NCI-H187 treated with DMSO at 0.1 percent for 48 hours (cell line): ENCODE measurements around the gene EVC2.
"Not testable (repeated sequence)": the region's sequence is repeated elsewhere in the genome, so short reads cannot be mapped to it uniquely, and the experiment has no call there.

Experiments used
- DNase-seq: peaks from one replicate; lab custom pipeline; 2025; lab: John Stamatoyannopoulos, UW

EVC2 gene

GRCh38 chr4:5746829-5747737 lies 38.7 kb upstream of the EVC2 start:
- DNase-seq = no peak

GRCh38 chr4:5746250-5746649 lies 37.9 kb upstream of the EVC2 start:
- DNase-seq = no peak

- no peak for DNase-seq
Observed at GRCh38 chr4:5742968-5743367, 34.6 kb upstream of the EVC2 start.

- no peak for DNase-seq
Observed at GRCh38 chr4:5742388-5742787, 34.0 kb upstream of the EVC2 start.

- no peak for DNase-seq
Observed at GRCh38 chr4:5738061-5738460, 29.7 kb upstream of the EVC2 start.

GRCh38 chr4:5735463-5735862 lies 27.1 kb upstream of the EVC2 start:
- DNase-seq = no peak

- no peak for DNase-seq
Observed at GRCh38 chr4:5734853-5735252, 26.5 kb upstream of the EVC2 start.

- DNase-seq = no peak
Observed at GRCh38 chr4:5732158-5732557, 23.8 kb upstream of the EVC2 start.

- no peak for DNase-seq
Observed at GRCh38 chr4:5730993-5731990, 22.9 kb upstream of the EVC2 start.

- no peak for DNase-seq
Observed at GRCh38 chr4:5730436-5730835, 22.1 kb upstream of the EVC2 start.

GRCh38 chr4:5728412-5728811 lies 20.1 kb upstream of the EVC2 start:
- not testable (repeated sequence) for DNase-seq

GRCh38 chr4:5724377-5724776 lies 16.0 kb upstream of the EVC2 start:
- no peak for DNase-seq

GRCh38 chr4:5722328-5722727 lies 14.0 kb upstream of the EVC2 start:
- no peak for DNase-seq

- no peak for DNase-seq
Observed at GRCh38 chr4:5721923-5722322, 13.6 kb upstream of the EVC2 start.

- DNase-seq = no peak
Observed at GRCh38 chr4:5720980-5721379, 12.6 kb upstream of the EVC2 start.

GRCh38 chr4:5720157-5720850 lies 11.9 kb upstream of the EVC2 start:
- DNase-seq = no peak

- DNase-seq = no peak
Observed at GRCh38 chr4:5719350-5720055, 11.1 kb upstream of the EVC2 start.

GRCh38 chr4:5718411-5718810 lies 10.1 kb upstream of the EVC2 start:
- DNase-seq = no peak

GRCh38 chr4:5717449-5718158 lies 9.2 kb upstream of the EVC2 start:
- no peak for DNase-seq

- no peak for DNase-seq
Observed at GRCh38 chr4:5716391-5716790, 8.0 kb upstream of the EVC2 start.

- no peak for DNase-seq
Observed at GRCh38 chr4:5715357-5715756, 7.0 kb upstream of the EVC2 start.
